B cell (primary cell): ENCODE results near the gene BLACAT1.

Source experiments
- CTCF ChIP-seq: fragments of 200-600 bp; IDR thresholded peaks from one replicate; pipeline ENCODE4 v1.8.0; 2022; ENCODE audit warnings: antibody characterized with exemption, mild to moderate bottlenecking
- EZH2 ChIP-seq: IDR thresholded peaks from 2 replicates; pipeline ENCODE4 v1.6.1; 2012; ENCODE audit warnings: borderline replicate concordance, low read depth, mild to moderate bottlenecking, moderate library complexity, low read length; ENCODE audit not compliant: insufficient read depth, poor library complexity, severe bottlenecking

- TF ChIP-seq CTCF = no peak
- TF ChIP-seq EZH2 = no peak
Measured at GRCh38 chr1:205481218-205481617, 25.4 kb upstream of the BLACAT1 start.
